HepG2 (cell line): ENCODE measurements around the gene ADD2. TPM values are rescaled to one million over a fixed set of nuclear protein-coding genes. Genes with fewer than 3 reads are reported as not detected.

Experiments
- AHR ChIP-seq: IDR thresholded peaks from 2 replicates; pipeline ENCODE4 v1.6.1; 2018; ENCODE audit warnings: missing genetic modification reagents, missing compliant biosample characterization
- ARID2 ChIP-seq: sonication (generic); formaldehyde crosslinking; IDR thresholded peaks from 2 replicates; pipeline ENCODE4 v1.8.1; 2022; ENCODE audit warnings: mild to moderate bottlenecking, missing genetic modification reagents, borderline replicate concordance
- ARNTL ChIP-seq: sonication (generic); formaldehyde crosslinking; IDR thresholded peaks from 2 replicates; pipeline ENCODE4 v1.4.0; 2020; ENCODE audit warnings: mild to moderate bottlenecking, missing genetic modification reagents
- ATF1 ChIP-seq: IDR thresholded peaks from 2 replicates; pipeline ENCODE4 v1.6.1; 2016; ENCODE audit warnings: mild to moderate bottlenecking, control low read depth
- ATF7 ChIP-seq, 2 experiments: fragments of 450-650 bp in 1 of 2; sonication (generic) in 1 of 2; formaldehyde crosslinking in 1 of 2; IDR thresholded peaks; 2 replicates each; pipeline versions ENCODE4 v1.4.0 to v1.6.1; 2016 to 2020; ENCODE audit warnings: antibody characterized with exemption in 1 of 2, mild to moderate bottlenecking in 1 of 2, missing genetic modification reagents in 1 of 2
- FOSL2 ChIP-seq: sonication (generic); formaldehyde crosslinking; IDR thresholded peaks from 2 replicates; pipeline ENCODE4 v1.4.0; 2020; ENCODE audit warnings: missing genetic modification reagents
- FOXA1 ChIP-seq, 2 experiments: fragments of 450-650 bp in 1 of 2; sonication (generic) in 1 of 2; formaldehyde crosslinking in 1 of 2; IDR thresholded peaks; 2 replicates each; pipeline versions ENCODE4 v1.4.0 to v1.6.1; 2016 to 2020; ENCODE audit warnings: missing genetic modification reagents in 1 of 2
- GATAD1 ChIP-seq: IDR thresholded peaks from 2 replicates; pipeline ENCODE4 v1.6.1; 2016; ENCODE audit warnings: missing genetic modification reagents, missing compliant biosample characterization
- HHEX ChIP-seq: IDR thresholded peaks from 2 replicates; pipeline ENCODE4 v1.6.1; 2016; ENCODE audit warnings: control low read depth
- KDM6A ChIP-seq: IDR thresholded peaks from 2 replicates; pipeline ENCODE4 v1.6.1; 2016; ENCODE audit warnings: low read depth
- KLF12 ChIP-seq: sonication (generic); formaldehyde crosslinking; IDR thresholded peaks from 2 replicates; pipeline ENCODE4 v1.4.0; 2020; ENCODE audit warnings: missing genetic modification reagents, borderline replicate concordance
- NFE2L2 ChIP-seq: fragments of 150-350 bp; IDR thresholded peaks from 2 replicates; pipeline ENCODE4 v1.6.1; 2014; ENCODE audit warnings: low read length
- NR3C1 ChIP-seq: sonication (generic); formaldehyde crosslinking; IDR thresholded peaks from 2 replicates; pipeline ENCODE4 v1.4.0; 2020; ENCODE audit warnings: missing genetic modification reagents
- ONECUT2 ChIP-seq: sonication (generic); formaldehyde crosslinking; IDR thresholded peaks from 2 replicates; pipeline ENCODE4 v1.4.0; 2020; ENCODE audit warnings: missing genetic modification reagents
- PCBP2 ChIP-seq: fragments of 200-400 bp; formaldehyde crosslinking; optimal IDR thresholded peaks from 2 replicates; pipeline ENCODE3; 2018; ENCODE audit warnings: low read length, low read depth; ENCODE audit not compliant: poor library complexity, severe bottlenecking
- POLR2AphosphoS5 ChIP-seq: IDR thresholded peaks from 2 replicates; pipeline ENCODE4 v1.6.1; 2012; ENCODE audit warnings: low read depth, low read length
- RBM39 ChIP-seq: fragments of 200-400 bp; formaldehyde crosslinking; IDR thresholded peaks from one replicate; pipeline ENCODE4 v1.6.1; 2018; ENCODE audit warnings: antibody characterized with exemption, mild to moderate bottlenecking, low read depth, low read length; ENCODE audit not compliant: poor library complexity, severe bottlenecking
- SALL1 ChIP-seq: sonication (generic); formaldehyde crosslinking; IDR thresholded peaks from 2 replicates; pipeline ENCODE4 v1.8.0; 2022; ENCODE audit warnings: mild to moderate bottlenecking, missing genetic modification reagents
- SIX4 ChIP-seq: sonication (generic); formaldehyde crosslinking; IDR thresholded peaks from 2 replicates; pipeline ENCODE4 v1.4.0; 2020; ENCODE audit warnings: missing genetic modification reagents
- SRY ChIP-seq: sonication (generic); formaldehyde crosslinking; IDR thresholded peaks from 2 replicates; pipeline ENCODE4 v1.8.0; 2022; ENCODE audit warnings: mild to moderate bottlenecking, missing genetic modification reagents
- TMF1 ChIP-seq: sonication (generic); formaldehyde crosslinking; IDR thresholded peaks from 2 replicates; pipeline ENCODE4 v1.8.1; 2022; ENCODE audit warnings: low read depth, missing genetic modification reagents
- U2AF2 ChIP-seq: fragments of 200-400 bp; formaldehyde crosslinking; IDR thresholded peaks from 2 replicates; pipeline ENCODE4 v1.6.1; 2017; ENCODE audit warnings: low read depth, mild to moderate bottlenecking, low read length
- ZNF546 ChIP-seq: sonication (generic); formaldehyde crosslinking; conservative IDR thresholded peaks from 2 replicates; pipeline ENCODE4 v1.8.1; 2023; ENCODE audit warnings: mild to moderate bottlenecking, missing genetic modification reagents
- ZNF562 ChIP-seq: sonication (generic); formaldehyde crosslinking; IDR thresholded peaks from 2 replicates; pipeline ENCODE4 v1.8.0; 2022; ENCODE audit warnings: missing genetic modification reagents, borderline replicate concordance
- ZNF710 ChIP-seq: sonication (generic); formaldehyde crosslinking; IDR thresholded peaks from 2 replicates; pipeline ENCODE4 v1.5.0; 2020; ENCODE audit warnings: mild to moderate bottlenecking, missing genetic modification reagents, borderline replicate concordance
- ZNF747 ChIP-seq: sonication (generic); formaldehyde crosslinking; IDR thresholded peaks from 2 replicates; pipeline ENCODE4 v1.8.1; 2023; ENCODE audit warnings: missing genetic modification reagents, mild to moderate bottlenecking, borderline replicate concordance
- ZNF761 ChIP-seq: sonication (generic); formaldehyde crosslinking; conservative IDR thresholded peaks from 2 replicates; pipeline ENCODE4 v1.4.0; 2020; ENCODE audit warnings: mild to moderate bottlenecking, missing genetic modification reagents
- ZNF773 ChIP-seq: sonication (generic); formaldehyde crosslinking; IDR thresholded peaks from 2 replicates; pipeline ENCODE4 v1.4.0; 2020; ENCODE audit warnings: missing genetic modification reagents, borderline replicate concordance
- ZNF784 ChIP-seq: sonication (generic); formaldehyde crosslinking; IDR thresholded peaks from 2 replicates; pipeline ENCODE4 v1.5.1; 2020; ENCODE audit warnings: missing genetic modification reagents, mild to moderate bottlenecking, borderline replicate concordance
- polyA plus RNA-seq, 8 experiments: library from polyadenylated mRNA; depleted of rRNA in 3 of 8; stranded (reverse) in 7 of 8; unstranded in 1 of 8; fragments of >200 nt; fragmentation: Illumina TruSeq in 4 of 8; extraction: Trizol in 4 of 8; gene quantifications; 2 replicates each; pipeline versions ENCODE4 v1.2.1 to v1.2.3, GENCODE V29; 2011 to 2016; ENCODE audit warnings: low read depth in 4 of 8, missing spikeins in 1 of 8, mixed read lengths in 1 of 8; ENCODE audit not compliant: insufficient read depth in 1 of 8
- total RNA-seq, 5 experiments: library from RNA; depleted of rRNA; stranded (reverse); fragments of >200 nt; fragmentation: Illumina TruSeq; extraction: Trizol; gene quantifications; 2 replicates each; pipeline ENCODE4 v1.2.3, GENCODE V29; 2016; ENCODE audit warnings: low read depth in 1 of 5

The ADD2 gene
- total and polyA plus RNA-seq, 2 of the 13 experiments (the other 11 are each of a cell fraction or from before 2014, with no cell fraction given), result 0.05 to 0.13 TPM

GRCh38 chr2:70807102-70807827 lies 39.3 kb upstream of the ADD2 start (continued):
- TF ChIP-seq FOXA1 (IDR thresholded peaks at IDR 0.05) (peak; percentile 87), FOXA1 (CRISPR knock-in tag; IDR thresholded peaks at IDR 0.05) (peak; percentile 99), RBM39 (no peak), ZNF546 (CRISPR knock-in tag) (no peak), ZNF773 (no peak), ATF7 (IDR thresholded peaks at IDR 0.05) (no peak), ATF7 (CRISPR knock-in tag; IDR thresholded peaks at IDR 0.05) (peak; percentile 34; the same call in 1 of the 2 replicates), ZNF784 (CRISPR knock-in tag) (no peak), PCBP2 (no peak), ZNF747 (CRISPR knock-in tag) (peak; percentile 46; the same call in 1 of the 2 replicates), SALL1 (CRISPR knock-in tag) (peak; percentile 86), SRY (CRISPR knock-in tag) (no peak), ARID2 (CRISPR knock-in tag) (no peak), GATAD1 (CRISPR knock-in tag) (peak; percentile 47; the same call in 1 of the 2 replicates), ZNF710 (peak; percentile 97), HHEX (CRISPR knock-in tag) (peak; percentile 96), ATF1 (CRISPR knock-in tag) (peak; percentile 67), ZNF562 (CRISPR knock-in tag) (no peak), U2AF2 (no peak), SIX4 (CRISPR knock-in tag) (peak; percentile 91), KLF12 (CRISPR knock-in tag) (no peak), TMF1 (CRISPR knock-in tag) (no peak), NFE2L2 (no peak), ARNTL (CRISPR knock-in tag) (peak; percentile 70; the same call in 1 of the 2 replicates), ZNF761 (0 out of 2 replicates have a peak, but pooled peaks have one; percentile 67), POLR2AphosphoS5 (no peak), NR3C1 (no peak), KDM6A (CRISPR knock-in tag) (peak; percentile 72), ONECUT2 (peak; percentile 70), AHR (CRISPR knock-in tag) (no peak; the same call in 1 of the 2 replicates), FOSL2 (CRISPR knock-in tag) (peak; percentile 63; the same call in 1 of the 2 replicates)
